ENCODE results near the gene GRHPR.

DNA sequence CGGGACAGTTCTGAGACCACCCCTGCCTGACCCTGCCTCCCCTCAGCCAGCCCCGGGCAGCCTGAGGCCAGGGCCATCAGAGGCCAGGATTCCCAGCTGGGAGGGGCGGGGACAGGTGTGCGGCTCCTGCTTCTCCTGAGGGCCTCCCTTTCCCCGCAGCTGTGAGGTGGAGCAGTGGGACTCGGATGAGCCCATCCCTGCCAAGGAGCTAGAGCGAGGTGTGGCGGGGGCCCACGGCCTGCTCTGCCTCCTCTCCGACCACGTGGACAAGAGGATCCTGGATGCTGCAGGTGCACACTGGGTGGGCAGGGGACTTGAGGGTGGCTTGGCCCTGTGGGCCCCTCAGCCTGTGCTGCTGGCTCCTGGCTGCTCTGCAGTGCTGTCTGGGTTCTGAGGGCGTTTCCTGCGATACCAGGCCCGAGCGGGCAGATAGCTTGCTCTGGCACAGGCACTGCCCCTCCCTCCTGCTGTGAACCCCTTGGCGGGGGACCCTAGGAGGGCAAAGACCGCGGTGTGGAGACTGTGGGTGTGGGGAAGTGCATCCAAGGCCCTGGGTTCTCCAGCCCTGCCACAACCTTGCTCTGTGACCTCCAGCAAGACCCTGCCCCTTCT lies 2.3 kb downstream of the GRHPR start:
- TF ChIP-seq, protein P1, sequence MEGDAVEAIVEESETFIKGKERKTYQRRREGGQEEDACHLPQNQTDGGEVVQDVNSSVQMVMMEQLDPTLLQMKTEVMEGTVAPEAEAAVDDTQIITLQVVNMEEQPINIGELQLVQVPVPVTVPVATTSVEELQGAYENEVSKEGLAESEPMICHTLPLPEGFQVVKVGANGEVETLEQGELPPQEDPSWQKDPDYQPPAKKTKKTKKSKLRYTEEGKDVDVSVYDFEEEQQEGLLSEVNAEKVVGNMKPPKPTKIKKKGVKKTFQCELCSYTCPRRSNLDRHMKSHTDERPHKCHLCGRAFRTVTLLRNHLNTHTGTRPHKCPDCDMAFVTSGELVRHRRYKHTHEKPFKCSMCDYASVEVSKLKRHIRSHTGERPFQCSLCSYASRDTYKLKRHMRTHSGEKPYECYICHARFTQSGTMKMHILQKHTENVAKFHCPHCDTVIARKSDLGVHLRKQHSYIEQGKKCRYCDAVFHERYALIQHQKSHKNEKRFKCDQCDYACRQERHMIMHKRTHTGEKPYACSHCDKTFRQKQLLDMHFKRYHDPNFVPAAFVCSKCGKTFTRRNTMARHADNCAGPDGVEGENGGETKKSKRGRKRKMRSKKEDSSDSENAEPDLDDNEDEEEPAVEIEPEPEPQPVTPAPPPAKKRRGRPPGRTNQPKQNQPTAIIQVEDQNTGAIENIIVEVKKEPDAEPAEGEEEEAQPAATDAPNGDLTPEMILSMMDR (IDR thresholded peaks at IDR 0.05) = no peak
- TF ChIP-seq POLR2A (IDR thresholded peaks at IDR 0.05) = no peak

Measured in lower leg skin (tissue), 3 donors.